A204.1 (cell line): ENCODE results near the gene CHTOP.
"Not testable (repeated sequence)": the region's sequence is repeated elsewhere in the genome, so short reads cannot be mapped to it uniquely, and the experiment has no call there.

Source experiments
- FAIRE-seq: peaks from 2 replicates; lab custom pipeline; 2012; peaks lifted over from hg19 to GRCh38; lab: Jason Lieb, UNC

The CHTOP gene

DNA sequence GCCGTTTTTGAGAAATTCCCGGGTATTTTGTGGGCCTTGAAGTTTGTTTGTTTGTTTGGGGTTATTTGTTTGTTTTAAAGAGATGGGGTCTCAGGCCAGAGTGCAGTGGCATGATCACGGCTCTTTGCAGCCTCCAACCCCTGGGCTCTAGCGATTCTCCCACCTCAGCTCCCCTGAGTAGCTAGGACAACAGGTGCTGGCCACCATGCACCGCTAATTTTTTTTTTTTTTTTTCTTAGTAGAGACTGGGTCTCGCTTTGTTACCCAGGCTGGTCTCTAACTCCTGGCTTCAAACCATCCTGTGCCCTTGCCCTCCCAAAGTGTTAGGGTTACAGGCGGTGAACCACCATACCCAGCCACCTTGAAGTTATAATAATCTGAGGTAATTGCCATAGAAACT, 2.0 kb downstream of the CHTOP start:
- no peak for FAIRE-seq

GRCh38 chr1:153636312-153636711, 2.4 kb downstream of the CHTOP start:
- FAIRE-seq, result no peak

DNA sequence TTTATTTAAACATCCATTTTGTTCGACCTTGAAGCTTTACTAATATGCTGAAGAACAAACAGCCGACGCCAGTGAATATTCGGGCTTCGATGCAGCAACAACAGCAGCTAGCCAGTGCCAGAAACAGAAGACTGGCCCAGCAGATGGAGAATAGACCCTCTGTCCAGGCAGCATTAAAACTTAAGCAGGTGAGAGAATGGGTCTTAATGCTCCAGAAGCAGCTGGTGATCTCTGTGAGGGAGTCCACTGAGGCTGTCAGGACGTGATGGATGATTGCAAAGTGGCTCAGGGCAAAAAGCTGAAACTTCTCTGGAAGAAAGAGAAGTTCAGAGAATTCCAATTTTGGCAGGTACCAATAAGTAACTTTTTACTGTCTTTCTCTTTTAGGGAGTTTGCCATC, 4.4 kb downstream of the CHTOP start:
- FAIRE-seq, result no peak

DNA sequence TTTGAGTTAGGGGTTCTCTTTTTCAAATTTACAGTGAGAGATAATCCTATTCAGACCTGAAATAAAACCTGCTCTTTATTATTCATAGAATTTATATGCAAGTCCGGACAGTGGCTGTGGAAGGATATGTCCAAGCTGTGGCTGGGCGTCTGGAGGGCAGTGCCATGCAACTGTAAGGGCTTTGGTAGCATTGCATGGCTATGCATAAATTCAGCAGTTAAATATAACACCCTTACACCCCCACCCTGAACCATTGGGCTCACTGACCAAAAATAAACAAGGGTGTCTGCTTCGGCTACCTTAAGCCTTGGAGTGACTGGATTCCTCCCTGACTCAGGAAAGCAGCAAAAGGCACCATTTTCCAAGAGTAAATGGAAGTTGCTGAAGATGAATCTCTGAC, 5.4 kb downstream of the CHTOP start:
- FAIRE-seq, result no peak

- not testable (repeated sequence) for FAIRE-seq
These were observed 6.3 kb downstream of the CHTOP start for GRCh38 chr1:153640213-153640612.

- no peak for FAIRE-seq
These were observed 7.0 kb downstream of the CHTOP start for GRCh38 chr1:153640861-153641260.

DNA sequence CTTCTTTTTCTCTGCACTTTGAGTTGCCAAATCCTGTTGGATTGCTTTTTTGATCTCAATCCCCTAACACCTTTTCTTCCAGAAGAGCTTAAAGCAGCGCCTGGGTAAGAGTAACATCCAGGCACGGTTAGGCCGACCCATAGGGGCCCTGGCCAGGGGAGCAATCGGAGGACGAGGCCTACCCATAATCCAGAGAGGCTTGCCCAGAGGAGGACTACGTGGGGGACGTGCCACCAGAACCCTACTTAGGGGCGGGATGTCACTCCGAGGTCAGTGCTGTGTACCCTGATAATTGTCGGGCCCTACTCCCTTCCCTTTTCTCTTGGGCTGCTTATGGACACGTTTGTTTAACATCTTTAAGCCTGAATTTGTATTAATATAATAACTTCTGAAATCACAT, 8.3 kb downstream of the CHTOP start:
- no peak for FAIRE-seq

DNA sequence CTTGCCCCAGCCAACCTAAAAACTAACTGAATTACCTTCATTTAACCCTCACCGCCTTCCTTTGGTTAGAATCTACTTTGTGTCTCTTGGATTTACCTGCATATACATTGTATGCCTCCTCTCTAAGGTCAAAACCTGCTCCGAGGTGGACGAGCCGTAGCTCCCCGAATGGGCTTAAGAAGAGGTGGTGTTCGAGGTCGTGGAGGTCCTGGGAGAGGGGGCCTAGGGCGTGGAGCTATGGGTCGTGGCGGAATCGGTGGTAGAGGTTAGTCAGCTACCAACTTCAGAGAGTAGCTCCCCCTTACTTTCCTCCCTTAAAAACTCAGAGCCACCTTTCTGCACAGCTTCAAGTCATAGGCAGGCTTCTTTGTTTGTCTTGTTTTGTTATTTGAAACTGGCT, 9.2 kb downstream of the CHTOP start:
- FAIRE-seq, result no peak

DNA sequence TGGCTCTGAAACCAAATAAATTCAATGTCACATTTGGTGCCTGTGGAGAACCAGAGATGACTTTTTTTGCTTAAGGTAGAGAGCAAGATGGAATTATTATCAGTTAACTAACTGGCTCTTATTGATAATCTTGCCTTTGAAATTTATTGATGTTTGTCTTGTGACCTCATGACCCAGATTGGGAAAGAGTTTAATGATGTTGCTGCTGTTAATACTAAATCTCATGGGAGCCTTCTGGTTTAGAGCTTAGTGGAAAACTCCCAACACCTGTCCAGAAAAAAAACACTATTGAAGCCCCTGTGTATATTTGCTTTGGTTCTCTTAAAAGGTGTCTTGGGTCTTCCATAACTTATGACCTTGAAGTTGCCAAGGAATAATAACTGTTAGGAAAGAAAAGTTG, 9.9 kb downstream of the CHTOP start:
- FAIRE-seq, result no peak

GRCh38 chr1:153646672-153647345, 12.9 kb downstream of the CHTOP start:
- FAIRE-seq, result no peak

DNA sequence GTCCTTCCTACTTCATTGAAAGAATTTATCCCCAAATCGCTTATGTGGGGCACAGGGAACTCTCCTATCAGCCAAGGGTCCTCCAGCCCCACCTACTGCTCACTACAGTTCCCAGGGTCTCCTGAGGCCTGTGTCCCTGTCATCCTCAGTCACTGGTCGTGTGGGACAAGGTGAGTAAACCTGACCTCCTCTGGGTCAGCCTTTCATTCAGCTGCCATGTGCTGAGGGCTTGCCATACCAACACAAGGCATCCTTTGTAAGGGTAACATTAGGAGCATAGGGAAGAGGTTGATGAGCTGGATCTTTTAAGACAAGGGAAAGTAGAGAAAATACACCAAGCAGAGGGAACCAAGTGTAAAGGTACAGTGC, 13.5 kb downstream of the CHTOP start:
- FAIRE-seq, result no peak

GRCh38 chr1:153648000-153648643, 14.3 kb downstream of the CHTOP start:
- no peak for FAIRE-seq

DNA sequence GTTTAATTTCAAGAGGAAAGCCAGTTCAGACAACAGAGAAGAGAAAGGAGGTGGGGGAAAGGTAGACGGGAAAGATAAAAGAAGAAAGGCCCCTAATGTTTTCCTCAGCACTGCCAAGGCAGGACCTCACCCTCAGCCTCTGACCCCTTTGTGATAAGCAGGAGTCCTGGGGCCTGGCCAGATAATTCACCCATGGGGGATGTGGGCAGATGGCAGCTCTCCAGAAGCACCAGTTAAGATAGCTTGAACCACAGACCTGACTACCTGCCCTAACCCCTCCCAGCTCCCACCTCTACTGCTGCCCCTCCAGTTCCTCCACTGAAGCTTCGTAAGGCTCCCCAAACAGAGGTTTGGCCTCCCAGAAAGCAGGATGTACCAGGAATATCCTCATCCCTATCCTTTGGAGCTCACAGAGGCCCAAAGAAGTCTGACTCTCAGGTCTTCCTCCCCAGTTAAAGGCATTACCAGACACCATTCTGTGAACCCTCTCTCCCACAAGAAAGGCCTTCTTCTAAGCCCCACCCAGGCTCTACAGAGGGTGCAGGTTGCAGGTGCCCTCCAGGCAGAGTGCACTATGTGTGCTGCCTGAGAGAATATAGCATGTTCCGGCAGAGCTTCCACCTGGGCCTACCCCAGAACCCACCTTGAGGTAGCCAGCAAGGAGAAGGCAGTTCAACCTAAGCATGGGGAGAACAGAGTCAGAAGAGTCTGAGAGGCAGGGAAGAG, 15.4 kb downstream of the CHTOP start:
- no peak for FAIRE-seq

GRCh38 chr1:153649863-153650235, 16.0 kb downstream of the CHTOP start:
- FAIRE-seq, result no peak

- FAIRE-seq, result no peak
These were observed 17.9 kb downstream of the CHTOP start for GRCh38 chr1:153651771-153652170.

DNA sequence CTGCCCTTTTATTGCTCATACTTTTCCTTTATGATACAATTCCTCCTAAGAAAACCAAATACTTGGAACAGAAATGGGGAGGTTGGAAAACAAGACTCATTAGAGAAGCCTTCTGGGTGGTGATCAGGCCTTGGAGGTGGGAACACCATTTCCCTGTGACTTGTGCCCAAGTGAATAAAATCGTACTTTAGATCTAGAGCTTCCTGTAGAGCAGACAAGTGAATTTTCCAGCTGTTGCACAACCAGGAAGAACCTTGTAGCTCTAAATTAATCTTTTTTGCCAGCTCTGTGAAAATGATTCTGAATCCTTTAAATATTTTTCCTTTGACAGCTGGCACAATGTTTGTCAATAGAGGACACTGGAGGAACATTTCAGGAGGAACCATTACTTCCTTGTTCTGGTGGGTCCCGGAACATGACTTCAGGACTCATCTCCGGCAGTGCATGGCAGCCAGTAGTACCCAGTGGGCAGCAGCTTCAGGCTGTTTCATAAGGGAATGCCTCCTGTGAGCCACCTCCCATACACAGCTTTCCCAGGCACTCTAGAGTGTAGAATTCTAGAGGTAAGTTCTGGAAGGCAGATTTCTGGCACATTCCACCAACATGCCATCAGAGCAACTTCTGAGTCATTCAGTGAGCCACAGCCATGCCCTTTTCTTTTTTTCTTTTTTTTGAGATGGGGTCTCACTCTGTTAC, 19.1 kb downstream of the CHTOP start:
- no peak for FAIRE-seq

- FAIRE-seq, result no peak
These were observed 21.5 kb downstream of the CHTOP start for GRCh38 chr1:153655333-153655732.

- FAIRE-seq, result peak; percentile 52
These were observed 24.7 kb downstream of the CHTOP start, which contains the start of gene SNAPIN for GRCh38 chr1:153658400-153659174. TSS of gene SNAPIN (plus strand) at chr1:153658703. CDS start at chr1:153658744, 41 bp downstream.

- FAIRE-seq, result no peak
These were observed 25.3 kb downstream of the CHTOP start for GRCh38 chr1:153659175-153659534.

GRCh38 chr1:153659656-153660055, 25.8 kb downstream of the CHTOP start:
- no peak for FAIRE-seq

DNA sequence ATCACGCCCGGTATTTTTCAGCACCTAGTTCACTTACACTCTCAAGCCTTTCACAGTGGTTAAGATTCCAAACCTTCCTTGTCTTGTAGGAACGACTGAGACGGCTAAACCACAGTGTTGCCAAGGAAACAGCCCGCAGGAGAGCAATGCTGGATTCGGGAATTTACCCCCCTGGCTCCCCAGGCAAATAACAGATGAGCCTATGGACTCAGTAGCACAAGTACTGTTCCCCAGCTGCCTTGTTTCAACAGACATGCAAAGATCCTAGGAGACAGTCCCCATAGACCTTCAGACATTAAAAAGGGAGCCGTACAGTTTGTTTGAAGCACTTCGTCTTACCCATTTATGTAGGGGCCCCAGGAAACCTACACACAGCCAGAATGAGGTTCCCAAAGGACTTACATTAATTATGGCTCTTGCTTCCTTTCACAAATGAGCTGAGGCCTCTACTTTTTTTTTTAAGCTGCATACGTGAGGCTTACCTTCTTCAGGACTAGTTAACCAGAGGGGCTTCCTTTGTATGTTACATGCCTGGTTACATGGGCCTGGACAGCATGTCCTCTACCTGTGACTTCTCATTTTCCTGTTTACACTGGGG, 27.3 kb downstream of the CHTOP start:
- no peak for FAIRE-seq

DNA sequence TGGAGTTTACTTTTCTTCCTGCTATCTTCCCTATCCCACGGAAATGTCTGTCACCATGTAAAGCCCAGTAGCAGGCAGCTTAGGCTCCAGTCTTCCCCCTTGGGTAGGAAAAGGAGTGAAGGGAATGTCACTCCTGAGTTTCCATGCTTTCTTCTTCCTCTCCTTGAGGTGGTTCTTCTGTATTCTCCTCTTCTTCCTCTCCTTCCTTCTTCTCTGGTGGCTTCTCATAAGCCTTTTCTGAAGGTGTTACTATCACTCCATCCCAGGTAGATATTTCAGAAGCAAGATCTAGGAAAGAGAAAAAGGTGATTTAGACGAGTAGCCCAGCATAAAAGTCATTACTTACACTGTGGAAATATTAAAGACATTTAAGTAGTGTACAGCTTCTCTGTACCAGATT, 28.4 kb downstream of the CHTOP start:
- no peak for FAIRE-seq
